ENCODE measurements around the gene GMCL1. TPM values are rescaled to one million over a fixed set of nuclear protein-coding genes. Genes with fewer than 3 reads are reported as not detected.

The GMCL1 gene
- total RNA-seq, 4 donors from 2014 or later: 10.6 to 14.8 (median 13.0) TPM

DNA sequence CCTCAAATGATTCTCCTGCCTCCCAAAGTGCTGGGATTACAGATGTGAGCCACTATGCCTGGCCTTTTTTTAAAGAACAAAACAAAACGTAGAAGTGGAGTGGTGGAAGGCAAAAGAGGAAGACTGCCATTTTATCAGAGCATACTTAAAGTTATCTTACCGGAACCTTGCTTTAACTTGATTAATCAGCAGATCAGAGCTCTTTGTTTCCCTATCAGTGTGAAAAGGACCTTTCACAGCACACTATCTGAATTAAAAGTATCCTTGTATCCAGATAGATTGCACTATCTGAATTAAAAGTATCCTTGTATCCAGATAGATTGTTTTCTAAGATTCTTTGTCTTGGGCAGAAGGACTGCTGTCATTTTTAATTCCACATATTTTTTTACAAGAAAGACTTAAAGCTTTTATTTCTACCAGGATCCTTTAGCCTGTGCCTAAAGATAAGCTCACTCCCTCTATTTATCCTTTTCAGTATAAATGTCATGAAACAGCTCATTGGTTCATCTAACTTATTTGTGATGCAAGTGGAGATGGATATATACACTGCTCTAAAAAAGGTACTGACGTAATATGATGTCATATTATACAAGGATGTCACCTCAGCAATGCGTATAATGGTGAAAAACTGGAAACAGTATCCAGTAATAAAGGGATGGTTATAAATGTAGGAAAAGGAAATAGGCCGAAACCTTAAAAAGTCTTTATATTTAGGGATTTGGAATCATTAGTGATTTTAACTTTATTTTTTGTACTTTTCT is 17.8 kb downstream of the GMCL1 start:
- no peaks in the 10 kb centered on the region for H3K27me3 ChIP-seq
- no peaks in the 10 kb centered on the region for H3K4me1 ChIP-seq
- H3K36me3 ChIP-seq: peaks cover 0 to 84% of the 10 kb centered on the region in 2 donors
- WGBS, 2 donors (ENCODE audit: low coverage in 1 of 2): 90 to 94% methylated on average over 5 of the region's 5 CpGs
- H3K4me3 ChIP-seq: no peak overlapping the region
- TF ChIP-seq EP300 (IDR thresholded peaks at IDR 0.05): no peak
- no peak for TF ChIP-seq POLR2A (IDR thresholded peaks at IDR 0.05)
- TF ChIP-seq, protein P1, sequence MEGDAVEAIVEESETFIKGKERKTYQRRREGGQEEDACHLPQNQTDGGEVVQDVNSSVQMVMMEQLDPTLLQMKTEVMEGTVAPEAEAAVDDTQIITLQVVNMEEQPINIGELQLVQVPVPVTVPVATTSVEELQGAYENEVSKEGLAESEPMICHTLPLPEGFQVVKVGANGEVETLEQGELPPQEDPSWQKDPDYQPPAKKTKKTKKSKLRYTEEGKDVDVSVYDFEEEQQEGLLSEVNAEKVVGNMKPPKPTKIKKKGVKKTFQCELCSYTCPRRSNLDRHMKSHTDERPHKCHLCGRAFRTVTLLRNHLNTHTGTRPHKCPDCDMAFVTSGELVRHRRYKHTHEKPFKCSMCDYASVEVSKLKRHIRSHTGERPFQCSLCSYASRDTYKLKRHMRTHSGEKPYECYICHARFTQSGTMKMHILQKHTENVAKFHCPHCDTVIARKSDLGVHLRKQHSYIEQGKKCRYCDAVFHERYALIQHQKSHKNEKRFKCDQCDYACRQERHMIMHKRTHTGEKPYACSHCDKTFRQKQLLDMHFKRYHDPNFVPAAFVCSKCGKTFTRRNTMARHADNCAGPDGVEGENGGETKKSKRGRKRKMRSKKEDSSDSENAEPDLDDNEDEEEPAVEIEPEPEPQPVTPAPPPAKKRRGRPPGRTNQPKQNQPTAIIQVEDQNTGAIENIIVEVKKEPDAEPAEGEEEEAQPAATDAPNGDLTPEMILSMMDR (IDR thresholded peaks at IDR 0.05): no peak
- no peak for TF ChIP-seq POLR2AphosphoS5 (IDR thresholded peaks at IDR 0.05)
- no peak for ATAC-seq
- H3K9me3 ChIP-seq: no peaks in the 10 kb centered on the region
- H3K27ac ChIP-seq: no peak overlapping the region

DNA sequence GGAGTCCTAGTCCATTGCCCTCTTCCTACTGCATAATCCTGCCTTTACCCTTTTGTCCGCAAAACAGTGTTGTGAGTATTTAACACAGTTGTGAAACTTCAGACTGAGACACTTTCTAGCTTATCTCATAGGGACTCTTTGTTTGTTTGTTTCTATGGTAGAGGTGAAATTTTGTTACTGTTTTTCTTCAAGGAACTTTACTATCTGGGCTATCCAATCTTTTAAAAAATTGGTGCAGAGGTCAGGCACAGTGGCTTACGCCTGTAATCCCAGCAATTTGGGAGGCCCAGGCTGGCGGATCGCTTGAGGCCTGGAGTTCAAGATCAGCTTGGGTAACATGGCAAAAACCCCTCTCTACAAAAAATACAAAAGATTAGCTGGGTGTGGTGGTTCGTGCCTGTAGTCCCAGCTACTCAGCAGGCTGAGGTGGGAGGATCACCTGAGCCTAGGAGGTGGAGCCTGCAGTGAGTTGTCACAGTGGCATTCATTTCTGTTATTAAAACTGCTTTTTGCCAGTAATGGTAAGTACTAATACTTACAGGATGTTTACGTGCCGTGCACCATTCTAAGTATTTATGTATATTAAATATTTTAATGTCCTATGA is 18.8 kb downstream of the GMCL1 start:
- Histone ChIP-seq H3K4me3 (no peak overlapping the region), H3K27ac (no peak overlapping the region), H3K4me1 (no peaks in the 10 kb centered on the region), H3K36me3 (peaks cover 0 to 91% of the 10 kb centered on the region in 2 donors), H3K27me3 (no peaks in the 10 kb centered on the region), H3K9me3 (no peaks in the 10 kb centered on the region)
- no peak for ATAC-seq
- WGBS, 2 donors (ENCODE audit: low coverage in 1 of 2): 92% methylated on average over 6 to 7 of the region's 7 CpGs
- TF ChIP-seq EP300 (IDR thresholded peaks at IDR 0.05) (no peak), POLR2AphosphoS5 (IDR thresholded peaks at IDR 0.05) (no peak), POLR2A (IDR thresholded peaks at IDR 0.05) (no peak)
- TF ChIP-seq, protein P1 (IDR thresholded peaks at IDR 0.05): no peak

DNA sequence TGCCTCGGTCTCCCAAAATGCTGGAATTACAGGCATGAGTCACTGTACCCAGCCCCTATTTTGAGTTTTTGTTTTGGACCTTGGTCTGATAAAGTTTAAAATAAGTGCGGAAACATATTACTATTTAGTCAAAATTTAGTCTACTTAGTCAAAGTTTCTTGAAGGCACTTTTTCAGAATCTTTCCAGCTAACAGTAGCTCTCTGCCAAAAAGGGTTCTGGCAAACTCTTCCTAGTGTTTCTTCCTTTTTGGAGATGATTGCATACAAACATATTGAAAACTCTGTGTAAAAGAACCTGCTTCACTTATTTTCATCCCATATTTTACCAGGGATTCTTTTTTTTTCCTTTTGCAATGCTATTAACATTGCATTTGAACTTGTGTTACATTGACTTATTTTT is 28.8 kb downstream of the GMCL1 start:
- peaks cover 0 to 50% of the 10 kb centered on the region in 2 donors for H3K36me3 ChIP-seq
- ATAC-seq: no peak
- TF ChIP-seq EP300 (IDR thresholded peaks at IDR 0.05): no peak

DNA sequence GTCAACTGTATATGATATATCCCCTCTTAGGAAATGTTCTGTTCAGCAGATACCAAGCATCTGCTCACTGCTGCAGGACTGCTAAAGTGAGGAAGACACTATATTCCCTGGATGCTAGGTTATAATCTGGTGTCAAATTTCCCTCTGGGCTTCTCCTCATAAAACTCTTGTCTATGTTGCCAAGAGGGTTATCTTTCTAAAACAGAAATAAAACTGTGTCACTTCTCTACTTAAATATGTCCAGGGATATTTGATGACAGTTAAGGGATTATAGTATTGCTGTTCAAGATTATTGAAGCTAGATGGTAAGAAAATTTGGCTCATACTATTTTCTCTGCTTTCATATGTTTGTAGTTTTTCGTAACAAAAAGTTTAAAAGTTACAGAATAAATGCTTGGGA is 33.8 kb downstream of the GMCL1 start:
- Histone ChIP-seq H3K4me1 (no peaks in the 10 kb centered on the region), H3K4me3 (no peak overlapping the region), H3K9me3 (no peaks in the 10 kb centered on the region), H3K27me3 (no peaks in the 10 kb centered on the region), H3K36me3 (peaks cover 0 to 67% of the 10 kb centered on the region in 2 donors), H3K27ac (no peak overlapping the region)
- TF ChIP-seq POLR2AphosphoS5 (IDR thresholded peaks at IDR 0.05): no peak
- WGBS, 2 donors (ENCODE audit: low coverage in 1 of 2): 92 to 100% methylated on average over 1 of the region's 1 CpG
- no peak for ATAC-seq

More for the DNA sequence above, 28.8 kb downstream of the GMCL1 start:
- 91 to 100% methylated on average over 2 of the region's 2 CpGs for WGBS, 2 donors (ENCODE audit: low coverage in 1 of 2)
- Histone ChIP-seq H3K27ac (no peak overlapping the region), H3K4me3 (no peak overlapping the region), H3K4me1 (no peaks in the 10 kb centered on the region), H3K9me3 (no peaks in the 10 kb centered on the region), H3K27me3 (no peaks in the 10 kb centered on the region)

DNA sequence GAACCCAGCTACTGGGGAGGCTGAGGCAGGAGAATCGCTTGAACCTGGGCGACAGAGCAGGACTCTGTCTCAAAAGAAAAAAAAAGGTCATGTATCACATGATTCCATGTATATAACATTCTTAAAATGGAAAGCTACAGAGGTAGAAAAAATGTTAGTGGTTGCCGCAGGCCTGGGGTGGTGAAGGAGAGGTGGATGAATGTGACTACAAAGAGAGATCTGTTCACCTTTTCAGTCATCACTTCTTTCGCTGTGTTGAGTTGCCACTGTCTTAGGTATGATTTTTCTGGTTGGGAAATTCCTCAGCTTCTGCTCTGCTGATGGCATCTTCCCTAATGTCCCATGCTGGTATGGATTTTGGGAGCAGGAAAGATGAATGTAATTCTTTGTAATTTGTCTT is 59.0 kb downstream of the GMCL1 start:
- Histone ChIP-seq H3K27me3 (no peaks in the 10 kb centered on the region), H3K27ac (no peak overlapping the region), H3K4me3 (no peak overlapping the region), H3K9me3 (peaks cover 0 to 5% (median 0%) of the 10 kb centered on the region in 3 donors), H3K36me3 (no peaks in the 10 kb centered on the region), H3K4me1 (peaks cover 0 to 5% (median 2%) of the 10 kb centered on the region in 3 donors)
- TF ChIP-seq, protein P1 (IDR thresholded peaks at IDR 0.05): no peak
- TF ChIP-seq POLR2AphosphoS5 (IDR thresholded peaks at IDR 0.05) (no peak), POLR2A (IDR thresholded peaks at IDR 0.05) (no peak), EP300 (IDR thresholded peaks at IDR 0.05) (no peak)
- 94 to 96% methylated on average over 4 of the region's 4 CpGs for WGBS, 2 donors (ENCODE audit: low coverage in 1 of 2)
- no peak for ATAC-seq

DNA sequence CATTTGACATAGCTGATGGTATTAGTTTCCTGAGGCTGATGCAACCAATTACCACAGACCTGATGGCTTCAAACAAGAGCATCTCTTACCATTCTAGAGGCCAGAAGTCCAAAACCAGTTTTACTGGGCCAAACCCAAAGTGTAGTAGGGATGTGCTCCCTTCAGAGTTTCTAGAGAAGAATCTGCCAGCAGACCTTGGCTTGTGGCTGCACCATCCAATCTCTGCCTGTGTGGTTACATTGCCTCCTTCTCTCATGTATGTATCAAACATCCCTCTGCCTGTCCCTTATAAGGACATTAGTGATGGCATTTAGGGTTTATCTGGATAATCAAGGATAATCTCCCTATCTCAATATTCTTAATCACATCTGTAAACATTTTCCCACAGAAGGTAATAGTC is 59.8 kb downstream of the GMCL1 start:
- no peak for ATAC-seq
- no peak overlapping the region for H3K4me3 ChIP-seq

More for the DNA sequence above, 59.8 kb downstream of the GMCL1 start:
- Histone ChIP-seq H3K27ac (no peak overlapping the region), H3K9me3 (peaks cover 0 to 5% (median 0%) of the 10 kb centered on the region in 3 donors), H3K4me1 (peaks cover 0 to 7% (median 2%) of the 10 kb centered on the region in 3 donors), H3K36me3 (no peaks in the 10 kb centered on the region), H3K27me3 (no peaks in the 10 kb centered on the region)
- TF ChIP-seq POLR2A (IDR thresholded peaks at IDR 0.05) (no peak), EP300 (IDR thresholded peaks at IDR 0.05) (no peak), POLR2AphosphoS5 (IDR thresholded peaks at IDR 0.05) (no peak)
- TF ChIP-seq, protein P1 (IDR thresholded peaks at IDR 0.05): no peak

All from gastroesophageal sphincter (tissue), 4 donors.